Subcutaneous abdominal adipose tissue (tissue), 5 donors: Measurements from ENCODE around the gene SLC25A21.

Experiments used
- H3K27ac ChIP-seq: one replicate; pipeline ENCODE4 v1.7.0; 2013; ENCODE audit warnings: low read depth, mild to moderate bottlenecking, inconsistent platforms, low read length, moderate library complexity
- H3K27me3 ChIP-seq, 5 donors: one replicate each; pipeline ENCODE4 v1.7.0; 2013; ENCODE audit warnings: low read length in 5 of 5, inconsistent platforms in 1 of 5; ENCODE audit not compliant: control insufficient read depth in 5 of 5, insufficient read depth in 4 of 5
- H3K36me3 ChIP-seq, 5 donors: one replicate each; pipeline ENCODE4 v1.7.0; 2013; ENCODE audit warnings: low read length in 5 of 5; ENCODE audit not compliant: control insufficient read depth in 5 of 5, insufficient read depth in 5 of 5
- H3K4me1 ChIP-seq, 5 donors: one replicate each; pipeline ENCODE4 v1.7.0; 2013; ENCODE audit warnings: low read length in 5 of 5, mild to moderate bottlenecking in 3 of 5, moderate library complexity in 1 of 5; ENCODE audit not compliant: control insufficient read depth in 5 of 5, insufficient read depth in 5 of 5
- H3K4me3 ChIP-seq, 5 donors: one replicate each; pipeline ENCODE4 v1.7.0; 2013; ENCODE audit warnings: low read length in 5 of 5, low read depth in 1 of 5
- H3K9ac ChIP-seq, 5 donors: one replicate each; pipeline ENCODE4 v1.7.0; 2013; ENCODE audit warnings: low read length in 5 of 5, mild to moderate bottlenecking in 4 of 5, moderate library complexity in 3 of 5
- H3K9me3 ChIP-seq, 5 donors: one replicate each; pipeline ENCODE4 v1.7.0; 2013; ENCODE audit warnings: low read length in 5 of 5; ENCODE audit not compliant: control insufficient read depth in 5 of 5
- donor health status: healthy.
- donor health status: healthy.
- donor health status: healthy.
- donor health status: healthy.
- donor health status: healthy.

Gene SLC25A21

DNA sequence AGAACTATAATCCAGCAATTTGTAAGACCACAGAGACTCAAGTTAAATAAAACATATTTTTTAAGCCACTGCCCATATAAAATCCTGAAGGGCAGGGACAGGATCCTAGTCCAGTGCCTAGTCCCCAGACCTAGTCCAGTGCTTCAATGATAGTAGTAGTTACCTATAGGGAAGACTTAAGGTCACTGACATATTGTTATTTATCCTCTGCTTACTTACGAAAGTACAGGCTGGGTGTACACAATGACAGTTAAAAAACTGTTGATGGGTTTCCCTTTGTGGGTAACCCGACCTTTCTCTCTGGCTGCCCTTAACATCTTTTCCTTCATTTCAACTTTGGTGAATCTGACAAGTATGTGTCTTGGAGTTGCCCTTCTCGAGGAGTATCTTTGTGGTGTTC, 192.5 kb downstream of the SLC25A21 start:
- no peak overlapping the region for H3K27ac ChIP-seq
- no peaks in the 10 kb centered on the region for H3K9me3 ChIP-seq
- H3K9ac ChIP-seq: no peak overlapping the region
- no peaks in the 10 kb centered on the region for H3K27me3 ChIP-seq
- H3K4me1 ChIP-seq: no peaks in the 10 kb centered on the region
- H3K36me3 ChIP-seq: no peaks in the 10 kb centered on the region
- no peak overlapping the region for H3K4me3 ChIP-seq

DNA sequence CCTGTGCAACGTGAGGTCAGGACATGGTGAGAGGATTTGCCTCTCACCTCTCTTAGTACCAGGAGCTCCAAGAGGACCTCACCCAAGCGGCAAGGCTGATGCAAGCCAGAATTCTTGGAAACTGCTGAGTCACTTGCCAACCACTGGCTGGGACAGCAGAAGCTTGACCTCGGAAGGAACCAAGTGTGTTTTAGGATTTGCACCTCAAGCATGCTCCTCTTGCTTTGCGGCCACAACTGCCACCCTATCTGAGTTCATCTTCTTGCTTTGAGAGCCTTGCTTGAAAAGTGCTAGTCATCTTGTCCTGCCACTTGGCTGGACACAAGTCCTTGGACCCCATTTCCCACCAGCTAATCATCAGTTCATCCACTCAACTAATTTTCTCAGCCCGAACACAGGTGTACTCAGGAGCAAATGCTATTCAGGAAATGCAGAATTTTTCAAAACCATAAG, 195.8 kb downstream of the SLC25A21 start:
- Histone ChIP-seq H3K27ac (no peak overlapping the region), H3K4me3 (no peak overlapping the region), H3K36me3 (no peaks in the 10 kb centered on the region), H3K4me1 (no peaks in the 10 kb centered on the region), H3K9me3 (no peaks in the 10 kb centered on the region), H3K27me3 (no peaks in the 10 kb centered on the region), H3K9ac (no peak overlapping the region)

GRCh38 chr14:36975834-36976233, 196.6 kb downstream of the SLC25A21 start:
- Histone ChIP-seq H3K27me3 (no peaks in the 10 kb centered on the region), H3K4me3 (no peak overlapping the region), H3K36me3 (no peaks in the 10 kb centered on the region), H3K27ac (no peak overlapping the region), H3K9me3 (no peaks in the 10 kb centered on the region), H3K9ac (no peak overlapping the region), H3K4me1 (no peaks in the 10 kb centered on the region)

- Histone ChIP-seq H3K4me3 (no peak overlapping the region), H3K9me3 (no peaks in the 10 kb centered on the region), H3K27ac (no peak overlapping the region), H3K9ac (no peak overlapping the region), H3K27me3 (no peaks in the 10 kb centered on the region), H3K4me1 (no peaks in the 10 kb centered on the region), H3K36me3 (no peaks in the 10 kb centered on the region)
These were observed 197.4 kb downstream of the SLC25A21 start for GRCh38 chr14:36974985-36975384.

- no peaks in the 10 kb centered on the region for H3K36me3 ChIP-seq
- no peak overlapping the region for H3K27ac ChIP-seq
- no peaks in the 10 kb centered on the region for H3K9me3 ChIP-seq
- no peaks in the 10 kb centered on the region for H3K4me1 ChIP-seq
- no peak overlapping the region for H3K4me3 ChIP-seq
- H3K9ac ChIP-seq: no peak overlapping the region
- H3K27me3 ChIP-seq: no peaks in the 10 kb centered on the region
These were observed 198.5 kb downstream of the SLC25A21 start for GRCh38 chr14:36973806-36974442.

DNA sequence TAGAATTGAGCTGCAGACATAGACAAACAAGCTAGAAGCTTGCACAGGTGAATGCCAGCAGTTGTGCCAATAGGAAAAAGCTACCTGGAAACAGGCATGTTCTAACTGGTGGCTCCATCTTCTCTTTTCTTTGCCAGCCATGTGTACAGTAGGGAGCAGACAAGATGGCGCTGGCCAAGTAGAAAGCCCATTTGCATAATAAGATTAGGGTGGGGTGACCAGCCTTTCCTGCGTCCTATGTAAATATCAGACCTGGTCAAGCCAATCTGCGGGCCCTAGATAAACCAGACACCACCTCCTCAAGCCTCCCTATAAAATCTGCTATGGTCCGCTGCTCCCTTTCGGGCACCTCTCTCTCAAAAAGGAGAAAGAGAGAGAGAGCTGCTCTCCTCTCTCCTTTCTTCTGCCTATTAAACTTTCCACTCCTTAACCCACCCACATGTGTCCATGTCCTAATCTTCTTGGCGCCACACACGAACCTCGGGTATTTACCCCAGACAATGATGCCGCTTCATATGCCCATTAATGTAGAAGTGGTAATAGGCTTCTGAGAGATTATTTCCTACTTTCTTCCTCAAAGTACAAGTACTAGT, 201.0 kb downstream of the SLC25A21 start:
- H3K9ac ChIP-seq: no peak overlapping the region
- no peaks in the 10 kb centered on the region for H3K27me3 ChIP-seq
- H3K4me1 ChIP-seq: no peaks in the 10 kb centered on the region
- no peak overlapping the region for H3K4me3 ChIP-seq
- no peak overlapping the region for H3K27ac ChIP-seq
- no peaks in the 10 kb centered on the region for H3K9me3 ChIP-seq
- no peaks in the 10 kb centered on the region for H3K36me3 ChIP-seq

DNA sequence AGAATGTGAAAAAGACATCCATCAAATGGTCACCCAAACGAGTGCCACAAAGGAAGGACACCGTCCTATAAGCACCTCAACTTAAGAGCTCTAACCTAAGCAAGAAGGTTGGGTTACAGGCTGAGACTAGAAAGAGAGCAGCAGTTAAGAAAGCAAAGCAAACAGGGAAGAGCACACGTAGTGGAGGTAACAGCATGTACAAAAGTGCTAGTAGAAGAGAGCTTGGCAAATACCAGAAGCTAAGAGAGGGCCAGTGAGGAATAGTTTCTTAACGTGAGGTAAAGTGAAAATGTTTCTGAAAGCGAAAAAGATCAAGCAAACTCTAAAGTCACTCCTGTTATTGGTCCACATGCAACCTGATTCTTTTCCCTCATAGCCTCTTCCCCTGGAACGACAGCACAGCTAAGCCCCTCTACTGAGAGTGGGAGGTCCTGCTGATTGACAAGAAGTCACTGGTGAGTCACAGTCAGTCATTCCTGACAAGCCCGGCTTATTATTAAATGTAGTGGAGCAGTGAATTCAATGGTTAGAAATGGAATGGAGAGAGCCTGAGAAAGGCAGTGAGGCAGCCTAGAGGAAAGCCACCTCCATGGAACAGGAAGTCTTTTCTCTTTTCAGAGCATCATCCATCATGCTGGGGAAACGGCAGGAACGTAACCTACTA, 204.4 kb downstream of the SLC25A21 start:
- Histone ChIP-seq H3K27me3 (no peaks in the 10 kb centered on the region), H3K9me3 (no peaks in the 10 kb centered on the region), H3K36me3 (no peaks in the 10 kb centered on the region), H3K4me3 (no peak overlapping the region), H3K9ac (no peak overlapping the region), H3K27ac (no peak overlapping the region), H3K4me1 (no peaks in the 10 kb centered on the region)

GRCh38 chr14:36955967-36956366, 216.4 kb downstream of the SLC25A21 start:
- Histone ChIP-seq H3K27ac (no peak overlapping the region), H3K9me3 (no peaks in the 10 kb centered on the region), H3K36me3 (no peaks in the 10 kb centered on the region), H3K9ac (no peak overlapping the region), H3K4me1 (no peaks in the 10 kb centered on the region), H3K27me3 (no peaks in the 10 kb centered on the region), H3K4me3 (no peak overlapping the region)

- Histone ChIP-seq H3K4me3 (no peak overlapping the region), H3K36me3 (no peaks in the 10 kb centered on the region), H3K9ac (no peak overlapping the region), H3K27ac (no peak overlapping the region), H3K27me3 (peaks cover 0 to 2% (median 0%) of the 10 kb centered on the region in 5 donors), H3K9me3 (no peaks in the 10 kb centered on the region), H3K4me1 (no peaks in the 10 kb centered on the region)
These were observed 217.0 kb downstream of the SLC25A21 start for GRCh38 chr14:36955376-36955775.

DNA sequence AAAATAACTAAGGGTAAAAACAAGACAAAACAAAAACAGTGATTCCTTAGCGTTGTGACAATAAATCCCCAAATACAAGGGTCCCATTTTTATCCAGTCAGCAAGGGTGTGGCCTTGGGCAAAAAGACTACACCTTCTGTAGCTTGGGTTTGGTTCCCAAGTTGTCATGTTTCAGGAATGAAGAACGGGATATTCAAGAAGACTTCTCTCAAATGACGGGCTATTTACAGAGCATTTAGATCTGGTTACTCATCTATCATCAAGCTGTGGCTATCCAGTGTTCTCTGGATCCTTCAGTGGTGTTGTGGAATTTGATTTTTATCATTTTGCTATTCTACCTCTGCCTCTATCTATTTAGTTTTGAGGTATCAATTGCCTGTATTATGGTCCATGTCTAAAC, 219.7 kb downstream of the SLC25A21 start:
- Histone ChIP-seq H3K4me3 (no peak overlapping the region), H3K9ac (no peak overlapping the region), H3K4me1 (no peaks in the 10 kb centered on the region), H3K27ac (no peak overlapping the region), H3K36me3 (no peaks in the 10 kb centered on the region), H3K27me3 (peaks cover 0 to 2% (median 0%) of the 10 kb centered on the region in 5 donors), H3K9me3 (no peaks in the 10 kb centered on the region)
